ENCODE data around the gene KIFC1. TPM values are rescaled to one million over a fixed set of nuclear protein-coding genes. Genes with fewer than 3 reads are reported as not detected.
A peak's percentile ranks its signal among the peaks of the same experiment; 100 is the strongest.

KIFC1 gene
- total and polyA plus RNA-seq, 12 donors: 0.09 to 6.1 (median 0.35) TPM; not detected in 2

DNA sequence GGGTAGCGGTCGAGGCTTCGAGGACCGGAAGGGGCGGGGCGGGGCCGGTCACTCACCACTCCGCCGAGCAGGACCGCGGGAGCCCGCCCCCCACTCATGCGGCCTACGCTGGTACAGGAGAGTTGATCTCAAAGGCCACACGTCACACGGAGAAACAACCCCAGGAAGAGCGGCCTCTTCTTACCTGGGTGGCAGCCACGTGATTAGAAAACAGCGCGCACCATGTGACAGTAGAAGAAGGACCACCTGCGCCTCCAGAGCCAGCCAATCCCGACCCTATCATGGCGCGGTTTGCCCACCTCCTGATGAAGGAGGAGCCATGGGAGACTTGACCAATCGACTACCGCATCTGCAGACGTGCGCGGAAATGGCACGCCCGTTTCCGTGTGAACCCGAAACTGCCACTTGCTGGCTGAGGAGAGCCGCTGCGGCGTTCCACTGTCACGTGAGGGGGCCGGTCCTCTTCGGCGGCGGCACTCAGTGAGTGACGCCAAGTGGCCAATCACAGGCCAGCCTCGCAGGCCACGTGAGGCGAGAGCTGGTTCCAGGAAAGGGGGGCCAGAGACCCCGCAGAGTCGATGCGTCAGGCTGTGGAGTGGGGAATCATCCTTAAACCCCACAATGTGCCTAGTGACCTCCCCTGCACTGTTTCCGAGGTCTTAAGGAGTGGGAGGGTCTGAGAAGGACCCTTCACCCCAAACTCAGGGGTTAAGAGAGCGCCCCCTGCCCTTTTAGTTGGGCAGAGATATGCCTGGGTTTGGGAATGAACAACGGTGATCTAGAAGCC lies 26.5 kb downstream of the KIFC1 start, which contains the start of gene CUTA:
Gene CUTA (minus strand): TSS at position 205 of the 787 bp plus-strand sequence. CDS start 107 bp downstream, at position 98.
- Histone ChIP-seq H3K36me3 (peaks cover 0 to 40% (median 18%) of the 10 kb centered on the region in 9 donors), H3K27ac (peak within 1 kb of the TSS; percentile 59 to 94 (median 90)), H3K9me3 (no peaks in the 10 kb centered on the region), H3K4me3 (peak within 1 kb of the TSS; percentile 40 to 80 (median 70)), H3K27me3 (no peaks in the 10 kb centered on the region), H3K4me1 (peaks cover 16 to 48% (median 41%) of the 10 kb centered on the region in 9 donors)
- peak; percentile 99 for DNase-seq
- intact Hi-C loops (cut with DNase I): loop anchor here in 3 of 10 donors (1.0 to 10.0 kb wide), 3 partner anchors 8 to 1753 kb away; partner anchors contain the start of genes TAPBP (in 2 of the 3), ZBTB22 (in 2 of the 3), C6orf47 (in 1 of the 3) and CSNK2B (in 1 of the 3)
- TF ChIP-seq, protein P1, sequence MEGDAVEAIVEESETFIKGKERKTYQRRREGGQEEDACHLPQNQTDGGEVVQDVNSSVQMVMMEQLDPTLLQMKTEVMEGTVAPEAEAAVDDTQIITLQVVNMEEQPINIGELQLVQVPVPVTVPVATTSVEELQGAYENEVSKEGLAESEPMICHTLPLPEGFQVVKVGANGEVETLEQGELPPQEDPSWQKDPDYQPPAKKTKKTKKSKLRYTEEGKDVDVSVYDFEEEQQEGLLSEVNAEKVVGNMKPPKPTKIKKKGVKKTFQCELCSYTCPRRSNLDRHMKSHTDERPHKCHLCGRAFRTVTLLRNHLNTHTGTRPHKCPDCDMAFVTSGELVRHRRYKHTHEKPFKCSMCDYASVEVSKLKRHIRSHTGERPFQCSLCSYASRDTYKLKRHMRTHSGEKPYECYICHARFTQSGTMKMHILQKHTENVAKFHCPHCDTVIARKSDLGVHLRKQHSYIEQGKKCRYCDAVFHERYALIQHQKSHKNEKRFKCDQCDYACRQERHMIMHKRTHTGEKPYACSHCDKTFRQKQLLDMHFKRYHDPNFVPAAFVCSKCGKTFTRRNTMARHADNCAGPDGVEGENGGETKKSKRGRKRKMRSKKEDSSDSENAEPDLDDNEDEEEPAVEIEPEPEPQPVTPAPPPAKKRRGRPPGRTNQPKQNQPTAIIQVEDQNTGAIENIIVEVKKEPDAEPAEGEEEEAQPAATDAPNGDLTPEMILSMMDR (IDR thresholded peaks at IDR 0.05): peak in 8 of 9 donors; percentile 29 to 69 (median 46)
- WGBS, 2 donors: 0% methylated on average over 51 of the region's 51 CpGs
- peak; percentile 94 to 98 (median 96) for ATAC-seq

DNA sequence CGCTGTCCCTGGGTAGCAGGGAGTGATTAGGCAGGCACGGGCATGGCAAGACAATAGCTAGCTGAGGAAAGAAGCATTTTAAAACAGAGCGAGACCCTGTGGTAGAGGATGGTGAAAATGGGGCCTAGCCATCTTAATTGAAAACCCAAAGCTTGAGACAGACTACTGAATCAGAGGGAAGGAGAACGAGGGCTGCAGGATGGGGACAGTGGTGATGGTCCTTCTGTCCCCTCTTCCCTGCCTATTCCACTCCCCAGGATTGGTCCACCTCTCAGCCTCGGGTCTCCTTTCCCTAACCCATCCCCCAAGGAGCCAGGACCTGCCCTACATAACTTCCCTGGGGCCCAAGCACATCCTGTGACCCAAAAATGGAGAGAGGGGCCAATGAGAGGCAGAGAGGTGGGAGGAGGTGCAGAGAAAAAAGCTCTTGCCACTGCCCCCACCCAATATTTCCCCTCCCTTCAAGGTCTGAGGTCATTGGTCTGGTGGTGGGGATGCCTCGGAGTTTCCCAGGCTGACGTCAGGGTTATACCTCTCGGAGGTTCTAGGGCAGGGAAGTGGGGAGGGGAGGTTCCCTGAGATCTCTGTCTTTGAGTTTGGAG lies 27.2 kb downstream of the KIFC1 start:
- TF ChIP-seq, protein P1 (IDR thresholded peaks at IDR 0.05): peak in 2 of 9 donors; percentile 1 to 3
- H3K27me3 ChIP-seq: no peaks in the 10 kb centered on the region
- DNase-seq: no peak
- peak overlapping the region; percentile 55 to 94 (median 90) for H3K27ac ChIP-seq
- no peaks in the 10 kb centered on the region for H3K9me3 ChIP-seq
- intact Hi-C loops (cut with DNase I): loop anchor here in 3 of 10 donors (1.0 to 10.0 kb wide), 3 partner anchors 8 to 1754 kb away; partner anchors contain the start of genes TAPBP (in 2 of the 3), ZBTB22 (in 2 of the 3), C6orf47 (in 1 of the 3) and CSNK2B (in 1 of the 3)
- 34 to 38% methylated on average over 8 of the region's 8 CpGs for WGBS, 2 donors
- peak overlapping the region; percentile 4 to 80 (median 68) for H3K4me3 ChIP-seq
- peaks cover 0 to 33% (median 12%) of the 10 kb centered on the region in 9 donors for H3K36me3 ChIP-seq
- peaks cover 16 to 46% (median 38%) of the 10 kb centered on the region in 9 donors for H3K4me1 ChIP-seq
- no peak for ATAC-seq

DNA sequence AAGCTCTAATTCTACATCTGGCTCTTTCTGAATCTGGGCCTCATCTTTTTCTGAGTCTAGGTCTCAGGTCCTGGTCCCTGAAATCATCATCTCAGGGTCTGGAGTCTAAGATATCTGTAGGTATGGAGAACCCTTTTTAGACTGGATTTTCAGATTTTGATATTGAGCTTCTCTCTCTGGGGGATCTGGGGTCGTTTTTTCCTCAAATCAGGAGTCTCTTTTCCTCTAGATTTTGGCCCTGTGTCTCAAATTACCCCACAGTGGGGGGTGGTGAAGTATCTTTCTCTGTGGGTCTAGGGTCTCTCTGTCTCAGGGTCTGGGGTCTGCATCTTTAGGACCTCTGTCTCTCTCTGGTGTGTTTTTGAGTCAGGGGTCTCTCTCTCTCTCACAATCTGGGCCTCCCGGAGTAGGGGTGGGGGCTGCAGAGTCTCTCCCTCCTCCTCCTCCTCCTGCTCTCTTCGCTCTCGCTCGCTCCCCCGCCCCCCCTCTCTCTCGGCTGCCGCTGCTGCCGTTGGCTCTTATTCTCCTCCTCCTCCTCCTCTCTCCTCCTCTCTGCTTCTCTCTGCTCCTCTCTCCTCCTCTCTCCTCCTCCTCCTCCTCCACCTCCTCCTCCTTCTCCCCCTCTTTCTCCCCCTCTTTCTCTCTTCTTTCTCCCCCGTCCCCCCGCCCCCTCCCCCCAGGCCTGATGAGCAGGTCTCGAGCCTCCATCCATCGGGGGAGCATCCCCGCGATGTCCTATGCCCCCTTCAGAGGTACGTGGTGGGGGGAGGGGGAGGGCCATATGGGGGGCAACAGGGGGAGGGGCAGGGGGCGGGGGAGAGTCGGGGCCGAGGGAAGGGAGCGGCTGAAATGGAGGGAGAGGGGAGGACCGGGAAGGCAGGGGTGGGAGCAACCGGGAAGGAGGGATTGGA lies 28.2 kb downstream of the KIFC1 start, which contains the start of gene SYNGAP1:
Gene SYNGAP1 (plus strand): TSS at position 486 of the 911 bp plus-strand sequence. CDS start 200 bp downstream, at position 686.
- peak within 1 kb of the TSS in 9 of 10 donors; percentile 83 to 94 (median 91) for H3K27ac ChIP-seq
- intact Hi-C loops (cut with DNase I): loop anchor here in 4 of 10 donors (10.0 kb wide), 3 partner anchors 105 to 1755 kb away; partner anchors contain the start of genes TAPBP (in 2 of the 4), ZBTB22 (in 2 of the 4), C6orf47 (in 1 of the 4) and CSNK2B (in 1 of the 4)
- H3K4me3 ChIP-seq: peak within 1 kb of the TSS in 7 of 10 donors; percentile 12 to 78 (median 33)
- DNase-seq (peak; percentile 68 to 70), ATAC-seq (no peak)
- TF ChIP-seq, protein P1 (IDR thresholded peaks at IDR 0.05): no peak
- H3K9me3 ChIP-seq: no peaks in the 10 kb centered on the region
- H3K4me1 ChIP-seq: peaks cover 21 to 53% (median 44%) of the 10 kb centered on the region in 9 donors
- 4 to 7% methylated on average over 20 to 22 of the region's 22 CpGs for WGBS, 2 donors
- H3K36me3 ChIP-seq: peaks cover 0 to 22% (median 2%) of the 10 kb centered on the region in 9 donors
- no peaks in the 10 kb centered on the region for H3K27me3 ChIP-seq
